ENCODE data around the gene KIAA0232.

The KIAA0232 gene

GRCh38 chr4:6782147-6782845, at the start of gene KIAA0232:
KIAA0232 (plus strand) TSS chr4:6782727; CDS start chr4:6824454, 41,727 bp downstream.
- DNase-seq: peak; percentile 89

- DNase-seq: no peak
Measured at GRCh38 chr4:6733358-6734164, 49.0 kb upstream of the KIAA0232 start.

GRCh38 chr4:6734165-6734786, 48.3 kb upstream of the KIAA0232 start:
- DNase-seq: no peak

GRCh38 chr4:6739920-6740319, 42.6 kb upstream of the KIAA0232 start:
- no peak for DNase-seq

GRCh38 chr4:6740347-6740746, 42.2 kb upstream of the KIAA0232 start:
- DNase-seq: no peak

- no peak for DNase-seq
Measured at GRCh38 chr4:6742507-6742906, 40.0 kb upstream of the KIAA0232 start.

- no peak for DNase-seq
Measured at GRCh38 chr4:6742989-6743388, 39.5 kb upstream of the KIAA0232 start.

- peak; percentile 13 for DNase-seq
Measured at GRCh38 chr4:6746721-6747293, 35.7 kb upstream of the KIAA0232 start.

- peak; percentile 7 for DNase-seq
Measured at GRCh38 chr4:6747294-6748051, 35.1 kb upstream of the KIAA0232 start.

- DNase-seq: no peak
Measured at GRCh38 chr4:6748286-6748685, 34.2 kb upstream of the KIAA0232 start.

- peak; percentile 16 for DNase-seq
Measured at GRCh38 chr4:6749340-6750171, 33.0 kb upstream of the KIAA0232 start.

- DNase-seq: no peak
Measured at GRCh38 chr4:6750286-6751221, 32.0 kb upstream of the KIAA0232 start.

GRCh38 chr4:6751611-6752485, 30.7 kb upstream of the KIAA0232 start:
- DNase-seq: no peak

GRCh38 chr4:6752486-6752829, 30.1 kb upstream of the KIAA0232 start:
- no peak for DNase-seq

GRCh38 chr4:6753103-6753560, 29.4 kb upstream of the KIAA0232 start:
- no peak for DNase-seq

GRCh38 chr4:6753891-6754290, 28.6 kb upstream of the KIAA0232 start:
- DNase-seq: no peak

GRCh38 chr4:6754481-6755087, 27.9 kb upstream of the KIAA0232 start:
- DNase-seq: no peak

GRCh38 chr4:6755088-6755753, 27.3 kb upstream of the KIAA0232 start:
- no peak for DNase-seq
